ENCODE results near the gene CPSF4L. TPM values are rescaled to one million over a fixed set of nuclear protein-coding genes. Genes with fewer than 3 reads are reported as not detected.
A peak's percentile ranks its signal among the peaks of the same experiment; 100 is the strongest.

Gene CPSF4L
- total and polyA plus RNA-seq, 2 of the 13 experiments (the other 11 are each of a cell fraction or from before 2014, with no cell fraction given), result 0.73 to 1.6 TPM

- TF ChIP-seq, protein P1, sequence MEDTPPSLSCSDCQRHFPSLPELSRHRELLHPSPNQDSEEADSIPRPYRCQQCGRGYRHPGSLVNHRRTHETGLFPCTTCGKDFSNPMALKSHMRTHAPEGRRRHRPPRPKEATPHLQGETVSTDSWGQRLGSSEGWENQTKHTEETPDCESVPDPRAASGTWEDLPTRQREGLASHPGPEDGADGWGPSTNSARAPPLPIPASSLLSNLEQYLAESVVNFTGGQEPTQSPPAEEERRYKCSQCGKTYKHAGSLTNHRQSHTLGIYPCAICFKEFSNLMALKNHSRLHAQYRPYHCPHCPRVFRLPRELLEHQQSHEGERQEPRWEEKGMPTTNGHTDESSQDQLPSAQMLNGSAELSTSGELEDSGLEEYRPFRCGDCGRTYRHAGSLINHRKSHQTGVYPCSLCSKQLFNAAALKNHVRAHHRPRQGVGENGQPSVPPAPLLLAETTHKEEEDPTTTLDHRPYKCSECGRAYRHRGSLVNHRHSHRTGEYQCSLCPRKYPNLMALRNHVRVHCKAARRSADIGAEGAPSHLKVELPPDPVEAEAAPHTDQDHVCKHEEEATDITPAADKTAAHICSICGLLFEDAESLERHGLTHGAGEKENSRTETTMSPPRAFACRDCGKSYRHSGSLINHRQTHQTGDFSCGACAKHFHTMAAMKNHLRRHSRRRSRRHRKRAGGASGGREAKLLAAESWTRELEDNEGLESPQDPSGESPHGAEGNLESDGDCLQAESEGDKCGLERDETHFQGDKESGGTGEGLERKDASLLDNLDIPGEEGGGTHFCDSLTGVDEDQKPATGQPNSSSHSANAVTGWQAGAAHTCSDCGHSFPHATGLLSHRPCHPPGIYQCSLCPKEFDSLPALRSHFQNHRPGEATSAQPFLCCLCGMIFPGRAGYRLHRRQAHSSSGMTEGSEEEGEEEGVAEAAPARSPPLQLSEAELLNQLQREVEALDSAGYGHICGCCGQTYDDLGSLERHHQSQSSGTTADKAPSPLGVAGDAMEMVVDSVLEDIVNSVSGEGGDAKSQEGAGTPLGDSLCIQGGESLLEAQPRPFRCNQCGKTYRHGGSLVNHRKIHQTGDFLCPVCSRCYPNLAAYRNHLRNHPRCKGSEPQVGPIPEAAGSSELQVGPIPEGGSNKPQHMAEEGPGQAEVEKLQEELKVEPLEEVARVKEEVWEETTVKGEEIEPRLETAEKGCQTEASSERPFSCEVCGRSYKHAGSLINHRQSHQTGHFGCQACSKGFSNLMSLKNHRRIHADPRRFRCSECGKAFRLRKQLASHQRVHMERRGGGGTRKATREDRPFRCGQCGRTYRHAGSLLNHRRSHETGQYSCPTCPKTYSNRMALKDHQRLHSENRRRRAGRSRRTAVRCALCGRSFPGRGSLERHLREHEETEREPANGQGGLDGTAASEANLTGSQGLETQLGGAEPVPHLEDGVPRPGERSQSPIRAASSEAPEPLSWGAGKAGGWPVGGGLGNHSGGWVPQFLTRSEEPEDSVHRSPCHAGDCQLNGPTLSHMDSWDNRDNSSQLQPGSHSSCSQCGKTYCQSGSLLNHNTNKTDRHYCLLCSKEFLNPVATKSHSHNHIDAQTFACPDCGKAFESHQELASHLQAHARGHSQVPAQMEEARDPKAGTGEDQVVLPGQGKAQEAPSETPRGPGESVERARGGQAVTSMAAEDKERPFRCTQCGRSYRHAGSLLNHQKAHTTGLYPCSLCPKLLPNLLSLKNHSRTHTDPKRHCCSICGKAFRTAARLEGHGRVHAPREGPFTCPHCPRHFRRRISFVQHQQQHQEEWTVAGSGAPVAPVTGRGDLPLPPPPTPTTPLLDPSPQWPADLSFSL (CRISPR knock-in tag; IDR thresholded peaks at IDR 0.05), result no peak
- TF ChIP-seq, protein P2, sequence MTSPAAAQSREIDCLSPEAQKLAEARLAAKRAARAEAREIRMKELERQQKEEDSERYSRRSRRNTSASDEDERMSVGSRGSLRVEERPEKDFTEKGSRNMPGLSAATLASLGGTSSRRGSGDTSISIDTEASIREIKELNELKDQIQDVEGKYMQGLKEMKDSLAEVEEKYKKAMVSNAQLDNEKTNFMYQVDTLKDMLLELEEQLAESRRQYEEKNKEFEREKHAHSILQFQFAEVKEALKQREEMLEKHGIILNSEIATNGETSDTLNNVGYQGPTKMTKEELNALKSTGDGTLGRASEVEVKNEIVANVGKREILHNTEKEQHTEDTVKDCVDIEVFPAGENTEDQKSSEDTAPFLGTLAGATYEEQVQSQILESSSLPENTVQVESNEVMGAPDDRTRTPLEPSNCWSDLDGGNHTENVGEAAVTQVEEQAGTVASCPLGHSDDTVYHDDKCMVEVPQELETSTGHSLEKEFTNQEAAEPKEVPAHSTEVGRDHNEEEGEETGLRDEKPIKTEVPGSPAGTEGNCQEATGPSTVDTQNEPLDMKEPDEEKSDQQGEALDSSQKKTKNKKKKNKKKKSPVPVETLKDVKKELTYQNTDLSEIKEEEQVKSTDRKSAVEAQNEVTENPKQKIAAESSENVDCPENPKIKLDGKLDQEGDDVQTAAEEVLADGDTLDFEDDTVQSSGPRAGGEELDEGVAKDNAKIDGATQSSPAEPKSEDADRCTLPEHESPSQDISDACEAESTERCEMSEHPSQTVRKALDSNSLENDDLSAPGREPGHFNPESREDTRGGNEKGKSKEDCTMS (CRISPR knock-in tag; conservative IDR thresholded peaks at IDR 0.05), result no peak
These were observed 18.5 kb upstream of the CPSF4L start (continued) for GRCh38 chr17:73280191-73280590.

- no peak overlapping the region for H3K4me3 ChIP-seq (replicated peaks in 1 of 3; ENCODE audit: insufficient read depth in 1 of 3, low read depth in 2 of 3, low read length in 3 of 3)
- in situ Hi-C loops (cut with HindIII; ENCODE audit: extremely low pct_ligation_motif_present, low pct_unique_long_range_greater_than_20kb) (loop anchor here (25.0 kb wide), 1 partner anchor 1158 kb away; the partner anchor contains the start of gene GPRC5C), intact Hi-C loops (cut with micrococcal nuclease; ENCODE audit: unreplicated experiment) (no loop called here)
- ATAC-seq, result peak; percentile 4; the same call in 1 of the 3 replicates
- no peak overlapping the region for H3K9ac ChIP-seq (ENCODE audit: insufficient read depth, low read depth, low read length)
- no peak for FAIRE-seq
- no peak overlapping the region for H3K4me2 ChIP-seq (ENCODE audit: low read depth, low read length)
- POLR2A ChIA-PET, result interaction anchor here (1.1 to 2.6 kb wide), 2 partner anchors 9 to 30 kb away, joined by 4 to 32 read pairs; no protein-coding TSS in a partner anchor
- no peak overlapping the region for H2AFZ ChIP-seq (ENCODE audit: low read length)
- DNase-seq (ENCODE audit: low spot score), result no peak
- CTCF ChIA-PET (ENCODE audit: low intra/inter-chr PET ratio, low total read pairs), result no interaction called here
- no peaks in the 10 kb centered on the region for H3K9me3 ChIP-seq (ENCODE audit: low read length)
- WGBS (ENCODE audit: low lambda C conversion rate), result 76% methylated on average over 5 of the region's 7 CpGs
- peaks cover 38% of the 10 kb centered on the region for H3K4me1 ChIP-seq (ENCODE audit: insufficient read depth, low read length)
- H3K79me2 ChIP-seq (ENCODE audit: insufficient read depth, low read length), result no peaks in the 10 kb centered on the region
- peaks cover 3 to 12% of the 10 kb centered on the region in 2 experiments; a peak in 4 of 5 replicates for H3K36me3 ChIP-seq (replicated peaks in 1 of 2; ENCODE audit: control insufficient read depth in 1 of 2, insufficient read depth in 2 of 2, low read length in 2 of 2)
- no peaks in the 10 kb centered on the region for H4K20me1 ChIP-seq (ENCODE audit: insufficient read depth, low read length)
- no peak overlapping the region for H3K27ac ChIP-seq (ENCODE audit: extremely low read length, insufficient read depth, low read length)
- H3K27me3 ChIP-seq (ENCODE audit: control insufficient read depth in 1 of 2, insufficient read depth in 2 of 2, low read length in 2 of 2), result no peaks in the 10 kb centered on the region
- no TSS peak for BruUV-seq (replicated peaks)
- TF ChIP-seq THAP7 (CRISPR knock-in tag; IDR thresholded peaks at IDR 0.05) (0 out of 2 replicates have a peak, but pooled peaks have one; percentile 42), HIC2 (CRISPR knock-in tag; IDR thresholded peaks at IDR 0.05; ENCODE audit: low read depth) (peak; percentile 25; the same call in 1 of the 2 replicates), ZBTB1 (CRISPR knock-in tag; IDR thresholded peaks at IDR 0.05; ENCODE audit: borderline replicate concordance) (0 out of 2 replicates have a peak, but pooled peaks have one; percentile 40), TRIM24 (CRISPR knock-in tag; IDR thresholded peaks at IDR 0.05) (0 out of 2 replicates have a peak, but pooled peaks have one; percentile 26), MTA1 (CRISPR knock-in tag; IDR thresholded peaks at IDR 0.05; ENCODE audit: borderline replicate concordance) (peak; percentile 66; the same call in 1 of the 2 replicates), MXD4 (CRISPR knock-in tag; IDR thresholded peaks at IDR 0.05) (no peak)
These were observed 18.0 kb upstream of the CPSF4L start for GRCh38 chr17:73279704-73280103.

Data from HepG2 (cell line).